A172 (cell line): ENCODE results near the gene NTNG2. TPM values are rescaled to one million over a fixed set of nuclear protein-coding genes. Genes with fewer than 3 reads are reported as not detected.

Source experiments
- DNase-seq: peaks from one replicate; pipeline ENCODE4 v3.0.0-alpha.2; 2015; ENCODE audit warnings: low spot score
- total RNA-seq: library from RNA; depleted of rRNA; stranded (reverse); fragments of >200 nt; shearing (Covaris generic); gene quantifications from 2 replicates; pipeline ENCODE4 v1.2.3, GENCODE V29; 2014

Gene NTNG2
- total RNA-seq, 1 experiment from 2014 or later: 5.7 TPM

GRCh38 chr9:132146575-132146974, 15.3 kb upstream of the NTNG2 start:
- no peak for DNase-seq

GRCh38 chr9:132147331-132147730, 14.5 kb upstream of the NTNG2 start:
- no peak for DNase-seq

GRCh38 chr9:132147839-132148238, 14.0 kb upstream of the NTNG2 start:
- DNase-seq: no peak

- DNase-seq: no peak
These were observed 11.6 kb upstream of the NTNG2 start for GRCh38 chr9:132150256-132150655.

DNA sequence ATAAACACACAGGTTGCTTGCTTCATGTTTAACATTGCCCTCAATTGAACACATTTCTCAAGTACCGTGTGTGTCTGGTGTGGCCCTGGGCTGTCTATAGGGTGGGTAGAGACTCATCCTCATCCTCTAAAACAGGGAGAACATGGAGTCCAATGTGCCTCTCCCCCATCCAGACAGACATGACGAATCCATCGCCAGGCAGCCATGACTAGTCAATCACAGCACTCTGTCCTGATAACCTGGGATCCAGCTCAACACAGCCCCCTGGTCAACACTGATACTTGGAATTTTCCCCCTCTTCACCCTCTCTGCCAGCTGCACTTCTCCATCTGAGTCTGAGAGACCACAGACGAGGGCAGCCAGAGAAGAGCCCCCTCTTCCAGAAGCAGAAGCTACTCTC, 10.7 kb upstream of the NTNG2 start:
- no peak for DNase-seq

GRCh38 chr9:132152231-132152630, 9.6 kb upstream of the NTNG2 start:
- no peak for DNase-seq

- no peak for DNase-seq
These were observed 6.8 kb upstream of the NTNG2 start for GRCh38 chr9:132154863-132155567.

- no peak for DNase-seq
These were observed 6.3 kb upstream of the NTNG2 start for GRCh38 chr9:132155568-132155895.

- no peak for DNase-seq
These were observed 5.6 kb upstream of the NTNG2 start for GRCh38 chr9:132156262-132156661.

DNA sequence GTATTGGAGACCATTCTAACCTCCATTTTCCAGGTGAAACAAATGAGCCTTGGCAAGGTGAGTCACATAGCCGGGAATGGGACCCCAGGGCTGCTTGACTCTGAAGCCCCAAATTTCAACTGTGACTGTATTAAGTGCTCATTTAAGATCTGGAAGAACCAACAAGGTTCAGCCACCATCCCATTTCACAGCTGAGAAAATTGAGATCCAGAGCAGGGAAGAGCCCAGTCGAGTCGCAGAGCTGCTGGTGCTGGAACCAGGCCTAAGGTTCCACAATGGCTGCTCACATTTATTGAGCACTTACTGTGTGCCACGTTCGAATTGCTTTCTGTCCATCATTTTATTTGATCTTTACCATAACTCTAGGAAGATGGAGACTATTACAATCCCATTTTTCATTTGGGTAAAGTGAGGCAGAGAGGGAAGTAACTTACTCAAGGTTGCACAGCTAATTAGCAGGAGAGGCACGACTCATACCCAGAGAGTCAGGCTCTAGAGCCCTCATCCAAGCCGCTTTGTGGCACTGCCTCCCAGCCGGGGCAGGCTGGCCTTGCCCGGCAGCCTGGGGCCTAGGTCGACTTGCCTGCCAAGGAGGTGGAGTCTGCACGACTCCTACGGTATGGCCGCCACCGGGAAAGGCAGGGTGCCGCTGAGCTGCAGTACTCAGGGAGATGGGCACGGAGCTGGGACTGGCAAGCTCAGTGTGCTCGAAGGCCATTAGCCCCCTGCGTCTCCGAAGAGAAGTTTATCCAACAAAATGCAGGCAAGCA, 4.3 kb upstream of the NTNG2 start:
- DNase-seq: no peak

GRCh38 chr9:132160802-132161742, 786 bp upstream of the NTNG2 start:
- peak; percentile 56 for DNase-seq

- DNase-seq: no peak
These were observed 1.1 kb downstream of the NTNG2 start for GRCh38 chr9:132162764-132163456.

GRCh38 chr9:132163457-132163875, 1.6 kb downstream of the NTNG2 start:
- DNase-seq: no peak

GRCh38 chr9:132163876-132164603, 2.2 kb downstream of the NTNG2 start:
- DNase-seq: no peak

- DNase-seq: no peak
These were observed 2.9 kb downstream of the NTNG2 start for GRCh38 chr9:132164604-132165362.

GRCh38 chr9:132166599-132166998, 4.7 kb downstream of the NTNG2 start:
- no peak for DNase-seq

GRCh38 chr9:132167192-132167591, 5.3 kb downstream of the NTNG2 start:
- DNase-seq: no peak

- DNase-seq: no peak
These were observed 6.5 kb downstream of the NTNG2 start for GRCh38 chr9:132168347-132168746.

DNA sequence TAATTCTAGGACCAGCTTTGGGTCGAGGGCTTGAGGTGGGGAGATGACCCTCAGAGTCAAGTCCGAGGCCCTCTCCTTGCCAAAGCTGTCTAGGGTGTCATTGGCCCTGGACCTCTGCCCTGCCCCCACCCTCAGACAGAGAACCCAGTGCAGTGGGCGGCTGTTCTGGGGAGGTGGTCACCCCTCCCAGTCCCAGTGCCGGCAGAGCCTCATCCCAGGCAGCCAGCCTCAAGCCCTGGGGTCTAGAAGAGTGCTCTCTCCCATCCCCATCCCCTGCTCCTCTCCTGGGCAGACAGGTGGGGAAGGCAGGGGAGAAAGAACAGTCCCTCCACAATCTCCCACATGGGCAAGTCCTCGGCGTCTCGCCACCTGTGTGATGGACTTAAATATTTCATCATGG, 7.0 kb downstream of the NTNG2 start:
- no peak for DNase-seq

GRCh38 chr9:132169672-132170392, 8.0 kb downstream of the NTNG2 start:
- peak; percentile 52 for DNase-seq
